NCI-H187 (cell line): ENCODE data around the gene IL22.

Source experiments
- DNase-seq, 2 experiments: peaks; one replicate each; lab custom pipeline; 2025; lab: John Stamatoyannopoulos, UW

The IL22 gene

GRCh38 chr12:68253504-68253903, at the start of gene IL22:
IL22 (minus strand) TSS chr12:68253604; CDS start chr12:68253448, 156 bp downstream.
- no peak for DNase-seq

- no peak for DNase-seq
Observed at GRCh38 chr12:68297929-68298328, 44.5 kb upstream of the IL22 start.

GRCh38 chr12:68294251-68294650, 40.8 kb upstream of the IL22 start:
- no peak for DNase-seq

- no peak for DNase-seq
Observed at GRCh38 chr12:68293347-68293746, 39.9 kb upstream of the IL22 start.

- DNase-seq: no peak
Observed at GRCh38 chr12:68292151-68292943, 38.9 kb upstream of the IL22 start.

- no peak for DNase-seq
Observed at GRCh38 chr12:68291396-68292036, 38.1 kb upstream of the IL22 start.

- DNase-seq: no peak
Observed at GRCh38 chr12:68290126-68290525, 36.7 kb upstream of the IL22 start.

- DNase-seq: no peak
Observed at GRCh38 chr12:68287106-68287505, 33.7 kb upstream of the IL22 start.

- no peak for DNase-seq
Observed at GRCh38 chr12:68286396-68286795, 33.0 kb upstream of the IL22 start.

- no peak for DNase-seq
Observed at GRCh38 chr12:68285541-68285940, 32.1 kb upstream of the IL22 start.

- DNase-seq: no peak
Observed at GRCh38 chr12:68281322-68282077, 28.1 kb upstream of the IL22 start.

GRCh38 chr12:68280240-68280639, 26.8 kb upstream of the IL22 start:
- DNase-seq: no peak

- no peak for DNase-seq
Observed at GRCh38 chr12:68279227-68280054, 26.0 kb upstream of the IL22 start.

- no peak for DNase-seq
Observed at GRCh38 chr12:68276402-68276930, 23.1 kb upstream of the IL22 start.

- DNase-seq: no peak
Observed at GRCh38 chr12:68272732-68273131, 19.3 kb upstream of the IL22 start.

- no peak for DNase-seq
Observed at GRCh38 chr12:68271346-68271745, 17.9 kb upstream of the IL22 start.

- no peak for DNase-seq
Observed at GRCh38 chr12:68270358-68270757, 17.0 kb upstream of the IL22 start.

GRCh38 chr12:68269779-68270178, 16.4 kb upstream of the IL22 start:
- DNase-seq: no peak

- no peak for DNase-seq
Observed at GRCh38 chr12:68268967-68269366, 15.6 kb upstream of the IL22 start.

GRCh38 chr12:68267892-68268396, 14.5 kb upstream of the IL22 start:
- DNase-seq: no peak

GRCh38 chr12:68264857-68265256, 11.5 kb upstream of the IL22 start:
- no peak for DNase-seq
